Measurements from ENCODE around the gene BTNL8.
"Not testable (repeated sequence)": the region's sequence is repeated elsewhere in the genome, so short reads cannot be mapped to it uniquely, and the experiment has no call there.

The BTNL8 gene

GRCh38 chr5:180875860-180876426 is 23.0 kb upstream of the BTNL8 start:
- no peak for DNase-seq

GRCh38 chr5:180885845-180886529 is 13.0 kb upstream of the BTNL8 start:
- not testable (repeated sequence) for DNase-seq

DNA sequence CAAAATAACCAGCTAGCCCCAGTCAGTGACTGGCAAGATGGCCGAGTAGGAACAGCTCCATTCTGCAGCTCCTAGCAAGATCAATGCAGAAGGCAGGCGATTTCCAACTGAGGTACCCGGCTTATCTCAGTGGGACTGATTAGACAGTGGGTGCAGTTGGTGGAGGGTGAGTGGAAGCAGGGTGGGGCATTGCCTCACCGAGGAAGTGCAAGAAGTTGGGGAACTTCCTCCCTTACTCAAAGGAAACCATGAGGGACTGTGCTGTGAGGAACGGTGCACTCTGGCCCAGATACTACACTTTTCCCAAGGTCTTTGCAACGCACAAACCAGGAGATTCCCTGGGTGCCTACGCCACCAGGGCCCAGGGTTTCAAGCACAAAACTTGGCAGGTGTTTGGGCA is 9.6 kb upstream of the BTNL8 start:
- no peak for DNase-seq

DNA sequence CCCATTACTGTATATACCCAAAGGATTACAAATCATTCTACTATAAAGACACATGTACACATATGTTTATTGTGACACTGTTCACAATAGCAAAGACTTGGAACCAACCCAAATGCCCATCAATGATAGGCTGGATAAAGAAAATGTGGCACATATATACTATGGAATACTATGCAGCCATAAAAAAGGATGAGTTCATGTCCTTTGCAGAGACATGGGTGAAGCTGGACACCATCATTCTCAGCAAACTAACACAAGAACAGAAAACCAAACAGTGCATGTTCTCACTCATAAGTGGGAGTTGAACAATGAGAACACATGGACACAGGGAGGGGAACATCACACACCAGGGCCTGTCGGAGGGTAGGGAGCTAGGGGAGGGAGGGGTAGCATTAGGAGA is 3.6 kb upstream of the BTNL8 start:
- not testable (repeated sequence) for DNase-seq

- no peak for DNase-seq
Measured at GRCh38 chr5:180900178-180900577, 1.2 kb downstream of the BTNL8 start.

- DNase-seq = no peak
Measured at GRCh38 chr5:180901319-180902009, 2.5 kb downstream of the BTNL8 start.

GRCh38 chr5:180908400-180908799 is 9.4 kb downstream of the BTNL8 start:
- DNase-seq = no peak

GRCh38 chr5:180908998-180909731 is 10.2 kb downstream of the BTNL8 start:
- no peak for DNase-seq

DNA sequence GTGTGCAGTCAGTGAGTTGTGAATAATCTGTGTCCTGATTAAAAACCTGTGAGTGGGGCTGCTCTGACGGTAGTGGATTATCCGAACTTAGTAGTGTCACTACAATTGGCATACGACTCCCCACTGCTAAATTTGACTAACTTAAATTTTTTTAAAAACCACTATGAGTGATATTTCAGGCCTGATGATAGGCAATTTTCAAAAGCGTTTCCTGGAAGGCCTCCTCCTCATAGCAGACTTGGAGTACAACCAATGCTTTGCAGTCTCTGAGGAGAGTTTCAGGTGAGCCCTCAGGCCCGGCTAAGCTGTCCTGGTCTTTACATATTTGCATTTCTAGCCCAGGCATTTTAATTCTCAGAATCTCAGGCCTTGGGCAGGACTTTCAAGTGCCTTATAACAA is 10.8 kb downstream of the BTNL8 start:
- no peak for DNase-seq

- DNase-seq = no peak
Measured at GRCh38 chr5:180910182-180910581, 11.2 kb downstream of the BTNL8 start.

GRCh38 chr5:180910735-180911134 is 11.8 kb downstream of the BTNL8 start:
- DNase-seq = no peak

DNA sequence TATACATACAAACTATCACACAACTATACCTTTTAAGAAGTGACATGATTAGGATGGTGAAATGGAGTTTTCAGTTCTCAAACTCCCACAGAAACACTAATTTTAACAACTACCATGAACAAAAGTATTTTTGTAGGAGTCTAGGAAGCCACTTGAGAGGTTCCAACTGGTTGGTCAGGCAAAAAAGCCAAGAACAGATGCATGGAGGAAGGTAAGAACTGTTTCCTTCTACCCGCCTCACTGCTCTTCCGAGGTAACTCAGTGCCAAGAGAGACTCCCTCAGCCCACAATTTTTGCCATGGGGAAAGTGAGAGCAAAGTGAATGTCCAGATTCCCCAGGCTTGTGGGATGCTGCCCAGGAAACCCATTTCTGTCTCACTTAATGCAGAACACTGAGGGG is 15.7 kb downstream of the BTNL8 start:
- DNase-seq = no peak

DNA sequence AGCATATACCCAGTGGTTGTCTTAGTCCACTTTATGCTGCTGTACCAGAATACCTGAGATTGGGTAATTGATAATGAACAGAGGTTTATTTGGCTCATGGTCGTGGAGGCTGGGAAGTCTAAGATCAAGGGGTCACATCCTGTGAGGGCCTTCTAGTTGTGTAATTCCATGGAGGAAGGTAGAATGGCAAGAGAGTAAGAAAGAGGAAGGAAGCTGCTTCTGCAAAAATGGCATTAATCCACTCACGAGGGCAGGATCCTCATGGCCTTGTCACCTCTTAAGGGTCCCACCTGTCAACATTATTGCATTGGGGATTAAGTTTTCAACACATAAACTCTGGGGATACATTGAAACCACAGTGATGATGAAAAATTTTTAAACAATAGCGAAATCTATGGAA is 17.0 kb downstream of the BTNL8 start:
- DNase-seq = no peak

- DNase-seq = no peak
Measured at GRCh38 chr5:180918380-180918779, 19.4 kb downstream of the BTNL8 start.

DNA sequence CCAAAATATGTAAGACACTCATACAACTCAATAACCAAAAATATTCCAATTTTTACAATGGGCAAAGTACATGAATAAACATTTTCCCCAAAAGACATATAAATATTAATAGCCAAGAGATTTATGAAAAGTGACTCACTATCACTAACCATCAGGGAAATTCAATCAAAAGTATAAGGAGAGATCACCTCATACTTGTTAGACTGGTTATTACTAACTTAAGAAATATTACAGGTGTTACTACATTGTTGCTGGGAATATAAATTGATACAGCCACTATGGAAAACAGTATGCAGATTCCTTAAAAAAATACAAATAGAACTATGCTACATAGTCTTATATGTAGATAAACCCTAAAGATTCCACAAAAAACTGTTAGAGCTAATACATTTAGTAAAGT is 21.8 kb downstream of the BTNL8 start:
- no peak for DNase-seq

DNA sequence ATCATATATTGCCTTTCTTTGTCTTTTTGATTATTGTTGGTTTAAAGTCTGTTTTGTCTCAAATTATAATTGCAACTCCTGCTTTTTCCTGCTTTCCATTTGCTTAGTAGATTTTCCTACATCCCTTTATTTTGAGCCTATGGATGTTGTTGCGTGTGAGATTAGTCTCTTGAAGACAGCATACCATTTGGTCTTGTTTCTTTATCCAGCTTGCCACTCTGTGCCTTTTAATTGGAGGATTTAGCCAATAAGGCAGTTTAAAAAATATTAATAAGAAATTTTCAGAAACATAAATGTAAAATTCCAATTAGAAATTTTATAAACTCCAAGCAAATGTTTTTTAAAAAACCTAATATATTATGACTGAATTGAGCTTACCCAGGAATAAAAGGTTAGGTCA is 24.0 kb downstream of the BTNL8 start:
- DNase-seq = no peak

GRCh38 chr5:180932660-180933059 is 33.7 kb downstream of the BTNL8 start:
- DNase-seq = no peak

- DNase-seq = no peak
Measured at GRCh38 chr5:180935203-180935602, 36.2 kb downstream of the BTNL8 start.

DNA sequence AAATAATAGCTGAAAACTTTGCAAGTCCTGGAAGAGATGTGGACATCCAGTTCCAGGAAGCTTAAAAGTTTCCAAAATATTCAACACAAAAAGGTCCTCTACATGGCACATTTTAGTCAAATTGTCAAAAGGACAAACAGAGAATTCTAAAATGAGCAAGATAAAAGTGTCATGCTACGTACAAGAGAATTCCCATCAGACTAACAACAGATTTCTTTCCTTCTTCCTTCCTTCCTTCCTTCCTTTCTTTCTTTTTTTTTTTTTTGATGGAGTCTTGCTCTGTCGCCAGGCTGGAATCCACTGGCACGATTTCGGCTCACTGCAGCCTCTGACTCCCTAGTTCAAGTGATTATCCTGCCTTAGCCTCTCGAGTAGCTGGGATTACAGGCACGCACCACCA is 39.3 kb downstream of the BTNL8 start:
- no peak for DNase-seq

DNA sequence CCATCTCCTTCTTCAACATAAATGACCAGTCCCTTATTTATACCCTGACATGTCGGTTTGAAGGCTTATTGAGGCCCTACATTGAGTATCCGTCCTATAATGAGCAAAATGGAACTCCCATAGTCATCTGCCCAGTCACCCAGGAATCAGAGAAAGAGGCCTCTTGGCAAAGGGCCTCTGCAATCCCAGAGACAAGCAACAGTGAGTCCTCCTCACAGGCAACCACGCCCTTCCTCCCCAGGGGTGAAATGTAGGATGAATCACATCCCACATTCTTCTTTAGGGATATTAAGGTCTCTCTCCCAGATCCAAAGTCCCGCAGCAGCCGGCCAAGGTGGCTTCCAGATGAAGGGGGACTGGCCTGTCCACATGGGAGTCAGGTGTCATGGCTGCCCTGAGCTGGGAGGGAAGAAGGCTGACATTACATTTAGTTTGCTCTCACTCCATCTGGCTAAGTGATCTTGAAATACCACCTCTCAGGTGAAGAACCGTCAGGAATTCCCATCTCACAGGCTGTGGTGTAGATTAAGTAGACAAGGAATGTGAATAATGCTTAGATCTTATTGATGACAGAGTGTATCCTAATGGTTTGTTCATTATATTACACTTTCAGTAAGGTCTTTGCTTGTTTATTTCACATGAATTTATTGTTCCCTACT is 51.5 kb downstream of the BTNL8 start:
- DNase-seq = no peak

DNA sequence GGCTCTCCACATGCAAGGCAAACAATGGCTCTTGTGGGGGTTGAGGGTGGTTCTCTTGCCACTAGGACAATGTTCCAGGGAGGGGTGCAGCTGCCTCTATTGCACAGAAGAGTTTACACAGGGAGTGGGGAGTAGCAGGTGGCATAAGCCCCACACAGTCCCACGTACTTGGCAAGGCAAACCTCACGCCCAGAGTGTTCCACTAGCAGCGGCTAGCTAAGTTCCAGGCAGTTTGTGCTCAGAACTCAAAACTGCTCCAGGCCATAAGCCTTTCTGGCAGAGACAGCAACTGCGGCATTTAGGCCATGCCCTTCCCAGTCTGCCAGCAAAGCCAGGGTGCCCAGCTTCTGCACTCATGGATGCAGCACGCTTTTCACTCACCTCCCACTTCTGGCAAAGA is 60.7 kb downstream of the BTNL8 start:
- DNase-seq = no peak

DNA sequence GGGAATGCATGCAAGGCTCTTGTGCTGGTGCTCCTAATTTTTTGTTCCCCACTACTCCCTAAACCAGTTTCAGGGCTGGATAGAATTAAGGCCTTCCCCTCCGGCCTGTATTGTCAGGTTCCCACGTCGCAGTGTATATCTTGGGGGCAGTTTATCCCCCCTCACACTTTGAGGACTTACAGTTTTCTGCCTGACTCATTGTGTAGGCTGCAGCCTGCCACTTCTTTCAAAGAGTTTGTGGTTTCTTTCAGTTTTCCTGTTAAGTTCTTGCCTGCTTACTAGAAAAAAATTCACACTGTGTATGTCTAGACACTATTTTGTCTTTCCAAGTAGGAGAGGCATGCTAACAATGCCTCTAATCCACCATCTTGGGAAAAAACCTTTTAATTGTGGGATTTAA is 61.2 kb downstream of the BTNL8 start:
- no peak for DNase-seq

GRCh38 chr5:180969406-180969805 is 70.4 kb downstream of the BTNL8 start:
- DNase-seq = no peak
